Astrocyte (in vitro differentiated cells and primary cell): Measurements from ENCODE around the gene SERPINB6.
"Not testable (repeated sequence)": the region's sequence is repeated elsewhere in the genome, so short reads cannot be mapped to it uniquely, and the experiment has no call there.

Source experiments
- EZH2 ChIP-seq: IDR thresholded peaks from 2 replicates; pipeline ENCODE4 v1.6.1; 2012; ENCODE audit warnings: mild to moderate bottlenecking, low read length, inconsistent platforms; ENCODE audit not compliant: insufficient read depth
- TF ChIP-seq, protein P1 (sequence below): IDR thresholded peaks from 2 replicates; pipeline ENCODE4 v1.5.1; 2011; ENCODE audit warnings: low read depth, mild to moderate bottlenecking, inconsistent platforms, low read length, moderate library complexity; ENCODE audit not compliant: insufficient read depth

GRCh38 chr6:2908516-2908915 lies 62.9 kb downstream of the SERPINB6 start:
- not testable (repeated sequence) for TF ChIP-seq EZH2
- TF ChIP-seq, protein P1, sequence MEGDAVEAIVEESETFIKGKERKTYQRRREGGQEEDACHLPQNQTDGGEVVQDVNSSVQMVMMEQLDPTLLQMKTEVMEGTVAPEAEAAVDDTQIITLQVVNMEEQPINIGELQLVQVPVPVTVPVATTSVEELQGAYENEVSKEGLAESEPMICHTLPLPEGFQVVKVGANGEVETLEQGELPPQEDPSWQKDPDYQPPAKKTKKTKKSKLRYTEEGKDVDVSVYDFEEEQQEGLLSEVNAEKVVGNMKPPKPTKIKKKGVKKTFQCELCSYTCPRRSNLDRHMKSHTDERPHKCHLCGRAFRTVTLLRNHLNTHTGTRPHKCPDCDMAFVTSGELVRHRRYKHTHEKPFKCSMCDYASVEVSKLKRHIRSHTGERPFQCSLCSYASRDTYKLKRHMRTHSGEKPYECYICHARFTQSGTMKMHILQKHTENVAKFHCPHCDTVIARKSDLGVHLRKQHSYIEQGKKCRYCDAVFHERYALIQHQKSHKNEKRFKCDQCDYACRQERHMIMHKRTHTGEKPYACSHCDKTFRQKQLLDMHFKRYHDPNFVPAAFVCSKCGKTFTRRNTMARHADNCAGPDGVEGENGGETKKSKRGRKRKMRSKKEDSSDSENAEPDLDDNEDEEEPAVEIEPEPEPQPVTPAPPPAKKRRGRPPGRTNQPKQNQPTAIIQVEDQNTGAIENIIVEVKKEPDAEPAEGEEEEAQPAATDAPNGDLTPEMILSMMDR = not testable (repeated sequence)
